SU-DHL-6 (cell line): ENCODE data around the gene MOAP1.
"Not testable (repeated sequence)": the region's sequence is repeated elsewhere in the genome, so short reads cannot be mapped to it uniquely, and the experiment has no call there.

Experiments
- H2AFZ ChIP-seq: fragments of 200-600 bp; sonication (generic); 2 replicates; pipeline ENCODE4 v1.6.1; 2014; ENCODE audit warnings: low read depth, mild to moderate bottlenecking, moderate library complexity, mixed read lengths, antibody characterized with exemption, low read length; ENCODE audit not compliant: severe bottlenecking
- H3F3A ChIP-seq: fragments of 200-600 bp; shearing (Covaris generic); 2 replicates; pipeline ENCODE4 v1.6.0; 2016; ENCODE audit warnings: antibody characterized with exemption, mild to moderate bottlenecking; ENCODE audit not compliant: insufficient read depth
- H3K27ac ChIP-seq: fragments of 200-600 bp; sonication (generic); 2 replicates; pipeline ENCODE4 v1.5.1; 2016; ENCODE audit warnings: low read depth, mild to moderate bottlenecking, low read length, moderate library complexity, mixed read lengths
- H3K27me3 ChIP-seq: fragments of 200-600 bp; sonication (generic), shearing (Covaris generic); 2 replicates; pipeline ENCODE4 v1.6.0; 2014; ENCODE audit warnings: mild to moderate bottlenecking, low read length
- H3K36me3 ChIP-seq: fragments of 200-600 bp; sonication (generic); 2 replicates; pipeline ENCODE4 v1.6.1; 2014; ENCODE audit warnings: mild to moderate bottlenecking, low read length, mixed read lengths
- H3K4me2 ChIP-seq: fragments of 300-600, 200-600 bp; shearing (Covaris generic), sonication (generic); 2 replicates; pipeline ENCODE4 v1.6.0; 2014; ENCODE audit warnings: low read length, low read depth, mild to moderate bottlenecking; ENCODE audit not compliant: poor library complexity, severe bottlenecking
- H3K4me3 ChIP-seq: fragments of 200-600 bp; sonication (generic); 2 replicates; pipeline ENCODE4 v1.5.1; 2014; ENCODE audit warnings: antibody characterized with exemption, low read length, mild to moderate bottlenecking, mixed read lengths; ENCODE audit not compliant: insufficient read depth, poor library complexity, severe bottlenecking
- H3K79me2 ChIP-seq: fragments of 200-600 bp; sonication (generic); 2 replicates; pipeline ENCODE4 v1.6.1; 2014; ENCODE audit warnings: mild to moderate bottlenecking, low read length, moderate library complexity; ENCODE audit not compliant: insufficient read depth
- H3K9ac ChIP-seq: fragments of 200-600 bp; sonication (generic); 2 replicates; pipeline ENCODE4 v1.7.0; 2014; ENCODE audit warnings: mild to moderate bottlenecking, low read length
- H3K9me2 ChIP-seq: fragments of 200-600 bp; sonication (generic); replicated peaks from 2 replicates; pipeline ENCODE4 v1.6.1; 2014; ENCODE audit warnings: low read length; ENCODE audit not compliant: insufficient read depth
- H3K9me3 ChIP-seq: fragments of 200-600 bp; sonication (generic); 2 replicates; pipeline ENCODE4 v1.6.1; 2014; ENCODE audit warnings: low read length, mixed read lengths; ENCODE audit not compliant: insufficient read depth
- H4K20me1 ChIP-seq: fragments of 200-600 bp; sonication (generic); 2 replicates; pipeline ENCODE4 v1.6.1; 2014; ENCODE audit warnings: low read depth, mild to moderate bottlenecking, antibody characterized with exemption, low read length, moderate library complexity, mixed read lengths
- CTCF ChIP-seq: fragments of 200-600 bp; sonication (generic); IDR thresholded peaks from one replicate; pipeline ENCODE4 v1.5.1; 2017; ENCODE audit warnings: antibody characterized with exemption, mild to moderate bottlenecking, low read length, moderate library complexity; ENCODE audit not compliant: insufficient read depth, poor library complexity, severe bottlenecking
- EZH2phosphoT487 ChIP-seq: fragments of 200-600 bp; sonication (generic), shearing (Covaris generic); conservative IDR thresholded peaks from 2 replicates; pipeline ENCODE4 v1.6.1; 2018; ENCODE audit warnings: mild to moderate bottlenecking, antibody characterized with exemption, low read length, moderate library complexity, mixed read lengths

MOAP1 gene

DNA sequence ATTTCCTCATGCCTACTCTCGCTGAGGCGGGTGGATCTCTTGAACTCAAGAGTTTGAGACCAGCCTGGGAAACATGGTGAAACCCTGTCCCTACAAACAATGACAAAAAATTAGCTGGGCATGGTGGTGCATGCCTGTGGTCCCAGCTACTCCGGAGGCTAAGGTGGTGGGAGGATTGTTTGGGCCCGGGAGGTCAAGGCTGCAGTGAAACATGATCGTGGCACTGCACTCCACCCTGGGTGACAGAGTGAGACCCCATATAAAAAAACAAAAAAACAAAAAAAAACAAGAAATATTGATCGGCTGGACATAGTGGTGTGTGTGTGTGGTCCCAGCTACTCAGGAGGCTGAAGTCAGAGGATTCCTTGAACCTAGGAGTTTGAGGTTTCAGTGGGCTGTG is 9.2 kb downstream of the MOAP1 start:
- TF ChIP-seq EZH2phosphoT487 (no peak), CTCF (no peak)
- H3K79me2 ChIP-seq, result no peaks in the 10 kb centered on the region
- H3K27me3 ChIP-seq, result no peaks in the 10 kb centered on the region
- no peak overlapping the region for H3K27ac ChIP-seq
- no peak overlapping the region for H2AFZ ChIP-seq
- no peaks in the 10 kb centered on the region for H3F3A ChIP-seq
- no peak overlapping the region for H3K4me2 ChIP-seq
- no peak overlapping the region for H3K9ac ChIP-seq
- H3K9me3 ChIP-seq, result no peaks in the 10 kb centered on the region
- H3K9me2 ChIP-seq, result no peaks in the 10 kb centered on the region
- H3K36me3 ChIP-seq, result no peaks in the 10 kb centered on the region
- no peak overlapping the region for H3K4me3 ChIP-seq
- H4K20me1 ChIP-seq, result no peaks in the 10 kb centered on the region

GRCh38 chr14:93174731-93175130 is 10.0 kb downstream of the MOAP1 start:
- not testable (repeated sequence) for H3K9me3 ChIP-seq, H3K4me3 ChIP-seq, H3F3A ChIP-seq, H3K9ac ChIP-seq, H3K27me3 ChIP-seq, H2AFZ ChIP-seq, H3K79me2 ChIP-seq, H3K4me2 ChIP-seq, H3K36me3 ChIP-seq, H4K20me1 ChIP-seq, H3K9me2 ChIP-seq, H3K27ac ChIP-seq

GRCh38 chr14:93173943-93174395 is 10.7 kb downstream of the MOAP1 start:
- Histone ChIP-seq H3K36me3 (no peaks in the 10 kb centered on the region), H3K79me2 (no peaks in the 10 kb centered on the region), H3K4me3 (no peak overlapping the region), H3K4me2 (no peak overlapping the region), H3K9me3 (no peaks in the 10 kb centered on the region), H3K9ac (no peak overlapping the region), H3F3A (no peaks in the 10 kb centered on the region), H3K27ac (no peak overlapping the region), H2AFZ (no peak overlapping the region), H3K27me3 (no peaks in the 10 kb centered on the region), H3K9me2 (no peaks in the 10 kb centered on the region), H4K20me1 (no peaks in the 10 kb centered on the region)
- TF ChIP-seq CTCF (no peak), EZH2phosphoT487 (no peak)

DNA sequence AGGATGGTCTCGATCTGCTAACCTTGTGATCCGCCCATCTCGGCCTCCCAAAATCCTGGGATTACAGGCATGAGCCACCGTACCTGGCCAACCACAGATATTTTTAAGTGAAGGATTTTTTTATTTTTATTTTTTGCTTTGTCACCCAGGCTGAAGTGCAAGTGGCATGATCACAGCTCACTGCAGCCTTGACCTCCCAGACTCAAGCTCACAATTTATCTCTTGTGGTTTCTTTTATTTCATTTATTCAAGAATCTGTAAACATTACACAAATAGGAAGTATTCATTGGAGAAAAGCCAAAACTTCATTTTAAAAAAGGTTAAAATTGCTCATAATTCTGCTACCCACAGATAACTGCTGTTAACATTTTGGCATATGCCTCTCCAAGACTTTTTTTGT is 13.3 kb downstream of the MOAP1 start:
- no peaks in the 10 kb centered on the region for H3K36me3 ChIP-seq
- no peaks in the 10 kb centered on the region for H3F3A ChIP-seq
- H2AFZ ChIP-seq, result no peak overlapping the region
- no peaks in the 10 kb centered on the region for H3K9me3 ChIP-seq
- H3K9me2 ChIP-seq, result no peaks in the 10 kb centered on the region
- no peaks in the 10 kb centered on the region for H3K79me2 ChIP-seq
- no peaks in the 10 kb centered on the region for H4K20me1 ChIP-seq
- TF ChIP-seq EZH2phosphoT487 (no peak), CTCF (no peak)
- no peaks in the 10 kb centered on the region for H3K27me3 ChIP-seq
- no peak overlapping the region for H3K4me3 ChIP-seq
- H3K27ac ChIP-seq, result no peak overlapping the region
- no peak overlapping the region for H3K9ac ChIP-seq
- no peak overlapping the region for H3K4me2 ChIP-seq

- H4K20me1 ChIP-seq, H3K4me3 ChIP-seq, H3K79me2 ChIP-seq, H3K4me2 ChIP-seq, H3F3A ChIP-seq, H3K27ac ChIP-seq, H3K9me3 ChIP-seq, H2AFZ ChIP-seq, H3K9ac ChIP-seq, H3K9me2 ChIP-seq, H3K27me3 ChIP-seq, H3K36me3 ChIP-seq: not testable (repeated sequence)
Measured at GRCh38 chr14:93170141-93170540, 14.6 kb downstream of the MOAP1 start.

DNA sequence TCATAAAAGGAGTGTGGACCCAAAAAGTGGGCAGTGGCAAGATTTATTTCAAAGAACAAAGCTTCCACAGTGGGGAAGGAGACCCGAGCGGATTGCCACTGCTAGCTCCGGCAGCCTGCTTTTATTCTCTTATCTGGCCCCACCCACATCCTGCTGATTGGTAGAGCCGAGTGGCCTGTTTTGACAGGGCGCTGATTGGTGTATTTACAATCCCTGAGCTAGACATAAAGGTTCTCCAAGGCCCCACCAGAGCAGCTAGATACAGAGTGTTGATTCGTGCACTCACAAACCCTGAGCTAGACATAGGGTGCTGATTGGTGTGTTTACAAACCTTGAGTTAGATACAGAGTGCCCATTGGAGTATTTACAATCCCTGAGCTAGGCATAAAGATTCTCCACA is 15.1 kb downstream of the MOAP1 start:
- not testable (repeated sequence) for H4K20me1 ChIP-seq, H3K36me3 ChIP-seq, H3K27ac ChIP-seq, H3F3A ChIP-seq, H3K27me3 ChIP-seq, H3K9me3 ChIP-seq, H3K4me3 ChIP-seq, H3K4me2 ChIP-seq, H2AFZ ChIP-seq, H3K79me2 ChIP-seq, H3K9me2 ChIP-seq, H3K9ac ChIP-seq
